GM21576 (cell line): ENCODE results near the gene BNIP2.
"Not testable (repeated sequence)": the region's sequence is repeated elsewhere in the genome, so short reads cannot be mapped to it uniquely, and the experiment has no call there.

Experiments
- ATAC-seq: cut with Tn5 transposase; IDR thresholded peaks from one replicate; pipeline ENCODE4 v1.9.1; 2021; ENCODE audit warnings: mild to moderate bottlenecking, moderate library complexity; ENCODE audit not compliant: unreplicated experiment

The BNIP2 gene

DNA sequence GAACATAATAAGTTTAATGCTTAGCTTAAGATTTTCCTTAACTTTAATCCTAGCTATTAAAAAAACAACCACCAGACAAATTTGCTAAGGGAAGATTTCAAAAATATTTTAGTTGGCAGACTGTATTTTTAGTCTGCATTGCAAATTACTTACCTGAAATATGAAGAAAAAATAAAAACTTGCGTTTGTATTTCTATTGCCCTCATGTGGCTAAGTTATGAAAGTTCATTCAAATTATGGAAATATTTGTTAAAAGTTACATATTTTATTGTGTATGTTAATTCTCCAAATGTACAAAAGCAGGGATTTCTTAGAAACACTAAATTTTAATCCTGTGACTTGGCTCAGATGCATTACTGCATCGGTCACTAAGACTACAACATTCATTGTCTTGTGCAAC, 46.8 kb downstream of the BNIP2 start:
- ATAC-seq, result no peak

DNA sequence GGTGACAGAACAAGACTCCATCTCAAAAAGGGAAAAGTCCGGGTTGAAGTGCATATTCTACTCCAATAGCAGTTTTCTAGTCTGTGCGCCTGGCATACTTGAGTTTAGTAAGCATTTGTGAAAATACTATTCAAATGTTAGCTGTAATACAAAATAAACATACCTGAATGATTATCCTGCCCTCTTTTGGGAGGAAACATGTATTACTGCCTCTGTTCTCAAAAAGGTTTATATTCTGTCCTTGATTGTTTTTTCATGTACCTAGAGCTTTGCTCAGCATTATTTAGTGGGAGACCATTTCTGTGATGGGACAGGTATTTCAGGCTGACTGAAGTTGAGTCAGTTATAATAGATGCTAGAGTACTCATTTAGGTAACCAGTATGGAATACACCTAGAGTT, 51.6 kb downstream of the BNIP2 start:
- not testable (repeated sequence) for ATAC-seq

DNA sequence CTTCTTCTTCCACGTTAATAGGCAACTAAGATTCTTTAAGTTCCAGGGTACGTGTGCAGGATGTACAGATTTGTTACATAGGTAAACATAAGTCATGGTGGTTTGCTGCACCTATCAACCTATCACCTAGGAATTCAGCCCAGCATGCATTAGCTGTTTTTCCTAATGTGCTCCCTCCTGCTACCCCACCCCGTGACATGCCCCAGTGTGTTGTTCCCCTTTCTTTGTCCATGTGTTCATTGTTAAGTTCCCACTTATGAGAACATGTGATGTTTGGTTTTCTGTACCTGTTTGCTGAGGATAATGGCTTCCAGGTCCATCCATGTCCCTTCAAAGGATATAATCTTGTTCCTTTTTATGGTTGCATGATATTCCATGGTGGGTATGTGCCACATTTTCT, 52.9 kb downstream of the BNIP2 start:
- no peak for ATAC-seq

DNA sequence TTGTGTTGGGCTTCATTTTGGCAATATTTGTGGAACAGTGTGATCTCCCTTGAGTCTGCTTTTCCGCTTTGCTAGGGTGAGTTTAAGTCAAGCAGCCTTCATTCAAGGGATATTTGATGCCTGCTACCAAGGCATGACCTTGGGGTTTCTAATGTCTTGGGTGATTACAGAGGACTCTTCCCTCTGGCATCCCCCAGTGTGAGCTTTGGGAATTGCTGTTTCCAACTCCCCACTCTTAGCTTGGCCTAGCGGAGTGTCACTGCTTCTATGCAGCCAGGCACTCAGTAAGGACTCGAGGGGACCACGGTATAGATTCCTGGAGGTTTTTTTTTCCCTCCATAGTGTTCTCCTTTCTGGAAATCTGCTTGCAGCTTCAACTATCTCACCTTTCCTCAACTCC, 56.4 kb downstream of the BNIP2 start:
- ATAC-seq, result no peak

DNA sequence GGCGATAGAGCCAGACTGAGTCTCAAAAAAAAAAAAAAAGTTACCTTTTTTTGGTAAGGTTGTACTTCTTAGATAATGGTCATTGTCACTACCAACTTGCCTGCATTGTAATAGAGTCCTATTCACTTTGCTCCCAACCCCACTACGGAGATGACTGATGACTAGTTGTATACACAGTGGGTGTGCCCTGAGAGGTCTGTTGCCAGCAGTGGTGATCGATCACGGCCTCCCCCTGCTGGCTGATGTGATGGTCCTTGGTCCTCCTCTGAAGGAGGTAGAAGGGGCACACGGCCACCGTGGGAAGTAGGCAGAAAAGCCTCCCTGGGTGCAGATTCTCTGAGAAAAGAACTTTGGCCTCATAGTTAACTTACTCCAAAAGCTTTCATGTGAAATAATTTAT, 66.8 kb downstream of the BNIP2 start:
- no peak for ATAC-seq

DNA sequence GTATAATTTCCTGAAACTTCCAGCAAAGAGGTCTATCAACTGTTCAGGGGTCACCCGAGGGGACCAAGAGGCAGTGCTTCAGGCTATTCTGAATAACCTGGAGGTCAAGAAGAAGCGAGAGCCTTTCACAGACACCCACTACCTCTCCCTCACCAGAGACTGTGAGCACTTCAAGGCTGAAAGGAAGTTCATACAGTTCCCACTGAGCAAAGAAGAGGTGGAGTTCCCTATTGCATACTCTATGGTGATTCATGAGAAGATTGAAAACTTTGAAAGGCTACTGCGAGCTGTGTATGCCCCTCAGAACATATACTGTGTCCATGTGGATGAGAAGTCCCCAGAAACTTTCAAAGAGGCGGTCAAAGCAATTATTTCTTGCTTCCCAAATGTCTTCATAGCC, 70.7 kb downstream of the BNIP2 start:
- no peak for ATAC-seq

DNA sequence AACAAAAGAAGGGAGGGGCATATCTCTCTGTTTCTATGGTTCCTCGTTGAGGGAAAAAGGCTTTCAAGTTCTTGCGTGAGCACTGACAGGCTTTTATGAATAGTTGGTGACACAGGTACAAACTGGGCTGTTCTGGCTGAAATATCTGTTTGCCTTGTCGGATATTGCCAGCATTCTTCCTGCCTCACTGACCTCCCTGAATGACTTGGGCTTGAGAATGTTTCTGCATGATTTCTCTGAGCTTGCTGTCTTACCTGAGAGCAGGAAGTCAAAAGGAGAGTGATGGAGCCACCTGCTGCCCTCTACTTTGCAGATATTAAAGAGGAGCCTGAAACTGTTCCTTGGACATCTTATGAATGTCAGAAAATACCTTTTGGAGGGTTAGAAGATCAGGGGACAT, 72.7 kb downstream of the BNIP2 start:
- ATAC-seq, result no peak

DNA sequence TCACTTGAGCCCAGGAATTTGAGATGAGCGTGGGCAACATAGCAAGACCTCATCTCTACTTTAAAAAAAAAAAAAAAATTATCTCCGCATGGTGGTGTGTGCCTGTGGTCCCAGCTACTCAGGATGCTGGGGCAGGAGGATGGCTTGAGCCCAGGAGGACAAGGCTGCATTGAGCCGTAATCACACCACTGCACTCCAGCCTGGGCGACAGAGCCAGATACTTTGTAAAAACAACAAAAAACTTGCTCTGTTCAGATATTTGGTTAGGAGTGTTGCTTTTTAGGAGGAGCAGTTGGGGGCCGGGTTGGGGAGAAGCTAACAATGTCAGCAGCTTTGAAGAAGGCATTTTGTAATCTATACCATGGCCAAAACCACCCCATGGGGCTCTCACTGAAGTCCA, 73.5 kb downstream of the BNIP2 start:
- no peak for ATAC-seq

DNA sequence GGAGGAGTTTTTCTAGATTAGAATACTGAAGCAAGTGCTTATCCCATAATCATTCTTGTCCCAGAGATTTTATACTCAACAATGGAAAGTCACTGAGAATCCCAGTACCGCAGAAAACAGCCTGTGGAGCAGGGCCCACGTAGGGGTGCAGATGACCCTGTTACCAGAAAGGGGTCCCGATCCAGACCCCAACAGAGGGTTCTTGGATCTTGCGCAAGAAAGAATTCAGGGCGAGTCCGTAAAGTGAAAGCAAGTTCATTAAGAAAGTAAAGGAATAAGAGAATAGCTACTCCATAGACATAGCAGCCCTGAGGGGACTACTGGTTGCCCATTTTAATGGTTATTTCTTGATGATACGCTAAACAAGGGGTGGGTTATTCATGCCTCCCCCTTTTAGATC, 75.0 kb downstream of the BNIP2 start:
- no peak for ATAC-seq

DNA sequence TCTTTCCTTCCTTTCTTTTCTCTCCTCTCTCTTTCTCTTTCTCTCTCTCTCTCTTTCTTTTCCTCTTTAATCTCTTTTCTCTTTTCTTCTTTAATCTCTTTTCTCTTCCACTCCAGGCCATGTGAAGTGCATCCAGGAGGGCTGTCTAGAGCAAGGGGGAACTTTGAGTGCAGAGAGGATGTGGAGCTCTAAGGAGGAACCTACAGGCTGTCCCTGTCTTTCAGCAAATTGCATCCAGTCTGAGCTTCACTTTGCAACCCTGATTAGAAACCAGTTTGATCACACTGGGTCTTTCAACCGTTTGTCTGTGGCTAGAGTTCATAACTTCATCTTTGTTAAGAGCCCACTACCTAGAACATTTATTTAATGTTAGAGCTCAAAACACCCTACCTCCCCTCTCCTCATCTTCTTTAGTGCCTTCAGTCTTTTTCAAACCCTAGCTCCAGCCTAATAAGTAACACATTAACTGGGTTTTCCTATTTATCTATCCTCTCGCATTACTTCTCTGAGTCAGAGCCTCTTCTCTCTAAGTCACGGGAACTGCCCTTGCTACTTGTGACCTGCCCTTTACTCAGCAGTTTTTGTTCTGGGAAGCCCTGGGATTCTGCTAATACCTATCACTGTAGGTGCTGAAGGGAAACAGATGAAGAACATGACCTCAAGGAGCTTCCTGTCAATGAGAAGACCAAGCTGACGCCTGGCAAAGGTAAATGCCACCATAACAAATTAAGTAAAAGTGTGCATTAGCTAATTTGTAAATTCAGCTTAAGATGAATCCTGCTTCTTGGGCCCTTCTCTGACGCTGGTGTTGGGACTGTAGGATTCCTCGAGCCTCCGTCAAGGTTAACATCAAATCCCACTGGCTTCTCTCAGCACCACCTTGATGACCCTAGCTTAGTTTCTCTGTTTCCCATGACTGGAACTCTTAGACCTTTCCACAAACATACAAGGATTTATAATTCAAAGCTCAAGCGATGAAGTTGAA, 77.6 kb downstream of the BNIP2 start, which contains the start of gene GCNT3:
Gene GCNT3, plus strand, starts transcription at position 508 of the 985 bp plus-strand sequence. CDS start 6,456 bp downstream, outside the sequence.
- ATAC-seq, result no peak

DNA sequence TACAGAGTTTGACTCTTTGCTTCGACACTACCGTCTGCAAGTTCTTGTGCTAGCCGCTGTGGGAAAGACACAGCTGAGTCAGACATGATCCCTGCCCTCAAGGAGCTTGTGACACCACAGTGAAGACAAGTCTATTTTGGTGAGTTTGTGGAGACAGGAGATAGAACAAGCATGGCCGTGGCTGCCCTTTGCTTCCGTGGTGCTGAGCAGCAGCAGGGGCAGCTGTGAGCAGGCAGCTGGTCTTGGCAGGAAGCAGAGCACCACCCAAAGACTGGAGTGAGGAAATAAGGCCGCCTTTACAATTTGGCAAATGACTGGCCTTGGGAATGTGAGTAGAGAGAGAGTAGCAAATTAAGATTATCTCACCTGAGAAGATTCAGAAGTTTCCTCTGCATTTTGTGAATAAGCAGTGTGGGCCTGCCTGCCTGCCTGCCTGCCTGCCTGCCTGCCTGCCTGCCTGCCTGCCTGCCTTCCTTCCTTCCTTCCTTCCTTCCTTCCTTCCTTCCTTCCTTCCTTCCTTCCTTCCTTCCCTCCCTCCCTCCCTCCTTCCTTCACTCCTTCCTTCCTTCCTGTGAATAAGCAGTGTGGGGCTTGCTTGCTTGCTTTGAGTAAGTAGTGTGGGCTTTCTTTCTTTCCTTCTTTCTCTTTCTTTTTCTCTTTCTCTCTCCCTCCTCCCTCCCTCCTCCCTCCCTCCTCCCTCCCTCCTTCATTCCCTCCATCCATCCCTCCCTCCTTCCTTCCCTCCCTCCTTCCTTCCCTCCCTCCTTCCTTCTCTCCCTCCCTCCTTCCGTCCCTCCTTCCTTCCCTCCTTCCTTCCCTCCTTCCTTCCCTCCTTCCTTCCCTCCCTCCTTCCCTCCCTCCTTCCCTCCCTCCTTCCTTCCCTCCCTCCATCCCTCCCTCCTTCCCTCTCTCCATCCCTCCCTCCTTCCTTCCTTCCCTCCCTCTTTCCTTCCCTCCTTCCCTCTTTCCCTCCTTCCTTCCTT, 79.1 kb downstream of the BNIP2 start:
- no peak for ATAC-seq
